Stimulated activated naive CD8-positive, alpha-beta T cell treated with anti-CD3 and anti-CD28 coated beads, Interleukin-15, Interleukin-2, amounts not matched to agents 100 ng/mL and 50 ng/mL, for 24 hours (primary cell): ENCODE data around the gene LGALS7B.
"Not testable (repeated sequence)": the region's sequence is repeated elsewhere in the genome, so short reads cannot be mapped to it uniquely, and the experiment has no call there.

Experiments used
- H3K27ac Mint-ChIP-seq: one replicate; pipeline ENCODE4 v1.8.0; 2021; ENCODE audit warnings: mild to moderate bottlenecking, mixed read lengths
- H3K27me3 Mint-ChIP-seq: one replicate; pipeline ENCODE4 v1.8.0; 2021; ENCODE audit warnings: mixed read lengths
- H3K36me3 Mint-ChIP-seq: one replicate; pipeline ENCODE4 v1.8.0; 2021; ENCODE audit warnings: low read depth, mixed read lengths
- H3K4me1 Mint-ChIP-seq: one replicate; pipeline ENCODE4 v1.8.0; 2021; ENCODE audit warnings: low read depth, mixed read lengths
- H3K4me3 Mint-ChIP-seq: one replicate; pipeline ENCODE4 v1.8.0; 2021; ENCODE audit warnings: mild to moderate bottlenecking, mixed read lengths
- H3K9me3 Mint-ChIP-seq: one replicate; pipeline ENCODE4 v1.8.0; 2021; ENCODE audit warnings: mixed read lengths

Gene LGALS7B

DNA sequence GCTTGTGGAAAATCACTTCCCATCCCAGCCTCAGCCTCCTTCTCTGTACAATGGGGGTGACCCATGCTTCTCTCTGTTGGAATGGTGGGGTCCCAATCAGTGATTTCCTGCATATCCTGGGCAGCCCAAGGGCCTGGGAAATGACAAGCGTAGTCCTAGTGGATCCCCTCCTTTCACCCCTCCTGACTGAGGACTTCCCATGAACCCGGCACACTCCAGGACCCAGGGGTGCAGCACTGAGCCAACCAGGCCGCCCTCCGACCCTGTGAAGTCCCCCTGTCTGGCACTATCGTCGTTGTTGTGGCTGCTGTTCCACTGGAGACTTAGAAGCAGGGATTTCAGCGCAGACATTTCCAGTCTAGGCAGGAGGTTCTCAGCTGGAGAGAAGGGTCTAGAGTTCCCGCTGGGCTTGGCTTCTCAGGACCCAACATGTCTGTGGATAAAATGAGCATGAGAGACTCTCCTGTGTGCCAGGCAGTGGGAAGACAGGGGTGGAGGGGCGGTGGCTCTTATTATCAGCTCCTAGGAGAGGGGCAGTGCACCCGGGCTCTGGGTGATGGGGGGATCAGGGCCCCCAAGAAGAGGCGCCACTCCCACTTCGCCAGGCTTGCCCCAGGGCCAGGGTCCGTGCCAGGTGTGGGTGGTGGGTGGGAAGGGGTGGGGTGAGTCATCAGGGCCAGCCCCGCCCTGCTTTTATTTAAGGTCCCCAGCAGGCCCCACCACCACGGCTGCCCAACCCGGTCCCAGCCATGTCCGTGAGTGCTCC lies at the start of gene LGALS7B:
TSS of gene LGALS7B (plus strand) at position 723 of the 766 bp plus-strand sequence. CDS start at position 750, 27 bp downstream.
- no peaks in the 10 kb centered on the region for H3K9me3 Mint-ChIP-seq
- no peak within 1 kb of the TSS for H3K27ac Mint-ChIP-seq
- no peak within 1 kb of the TSS for H3K4me3 Mint-ChIP-seq
- peaks cover 13% of the 10 kb centered on the region for H3K4me1 Mint-ChIP-seq
- H3K36me3 Mint-ChIP-seq, result no peaks in the 10 kb centered on the region
- H3K27me3 Mint-ChIP-seq, result peaks cover 4% of the 10 kb centered on the region

DNA sequence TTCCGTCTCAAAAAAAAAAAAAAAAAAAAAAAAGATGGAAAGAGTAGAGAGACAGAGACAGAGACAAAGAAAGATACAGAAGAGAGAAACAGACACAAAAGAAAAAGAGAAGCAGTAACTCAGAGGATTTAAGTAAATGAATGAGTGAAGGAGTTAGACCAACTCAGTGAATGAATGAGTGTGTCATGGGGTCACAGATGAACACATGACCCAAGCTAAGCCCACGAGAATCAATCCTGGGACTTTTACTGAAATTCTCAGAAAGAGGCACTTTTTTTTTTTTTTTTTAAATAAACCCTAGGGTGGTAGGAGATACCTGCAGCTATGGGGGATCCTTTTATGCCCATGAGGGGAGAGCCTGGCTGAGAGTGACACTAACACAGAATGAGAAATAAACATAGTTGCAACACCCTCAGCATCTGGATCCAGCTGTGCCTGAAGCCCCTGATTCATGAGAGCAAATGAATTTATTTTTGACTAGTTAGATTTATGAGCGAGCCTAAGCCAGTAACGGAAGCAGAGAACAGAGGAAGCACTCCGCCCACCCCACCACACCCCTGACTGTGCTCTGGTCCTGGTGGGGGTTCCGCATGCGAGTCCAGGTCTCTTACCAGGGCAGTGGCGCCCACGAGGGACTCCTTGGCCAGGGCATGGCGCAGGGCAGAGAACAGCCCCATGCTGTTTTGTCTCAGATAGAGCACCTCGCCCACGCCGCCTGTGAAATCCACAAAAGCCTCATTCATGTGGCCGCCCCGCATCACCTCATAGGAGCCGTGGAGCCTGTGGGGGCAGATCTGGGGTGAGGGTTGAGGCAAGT lies 49.4 kb upstream of the LGALS7B start:
- no peak overlapping the region for H3K4me3 Mint-ChIP-seq
- peaks cover 6% of the 10 kb centered on the region for H3K27me3 Mint-ChIP-seq
- no peak overlapping the region for H3K27ac Mint-ChIP-seq

DNA sequence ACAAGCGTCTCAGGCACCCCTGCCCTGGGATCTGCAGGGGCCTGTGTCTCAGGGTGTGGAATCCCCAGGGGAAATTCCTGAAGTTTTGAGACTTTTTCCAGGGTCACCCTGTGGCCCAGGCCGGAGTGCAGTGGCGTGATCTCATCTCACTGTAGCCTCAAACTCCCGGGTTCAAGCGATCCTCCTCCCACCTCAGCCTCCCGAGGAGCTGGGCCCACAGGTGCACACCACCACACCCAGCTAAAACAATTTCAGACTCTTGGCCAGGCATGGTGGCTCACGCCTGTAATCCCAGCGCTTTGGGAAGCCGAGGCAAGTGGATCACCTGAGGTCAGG lies 48.8 kb upstream of the LGALS7B start:
- Mint-ChIP-seq H3K27me3 (peaks cover 6% of the 10 kb centered on the region), H3K9me3 (no peaks in the 10 kb centered on the region), H3K4me3 (no peak overlapping the region), H3K27ac (no peak overlapping the region), H3K36me3 (no peaks in the 10 kb centered on the region), H3K4me1 (peaks cover 27% of the 10 kb centered on the region)

More for the DNA sequence above, 49.4 kb upstream of the LGALS7B start:
- peaks cover 33% of the 10 kb centered on the region for H3K4me1 Mint-ChIP-seq
- no peaks in the 10 kb centered on the region for H3K36me3 Mint-ChIP-seq
- H3K9me3 Mint-ChIP-seq, result no peaks in the 10 kb centered on the region

DNA sequence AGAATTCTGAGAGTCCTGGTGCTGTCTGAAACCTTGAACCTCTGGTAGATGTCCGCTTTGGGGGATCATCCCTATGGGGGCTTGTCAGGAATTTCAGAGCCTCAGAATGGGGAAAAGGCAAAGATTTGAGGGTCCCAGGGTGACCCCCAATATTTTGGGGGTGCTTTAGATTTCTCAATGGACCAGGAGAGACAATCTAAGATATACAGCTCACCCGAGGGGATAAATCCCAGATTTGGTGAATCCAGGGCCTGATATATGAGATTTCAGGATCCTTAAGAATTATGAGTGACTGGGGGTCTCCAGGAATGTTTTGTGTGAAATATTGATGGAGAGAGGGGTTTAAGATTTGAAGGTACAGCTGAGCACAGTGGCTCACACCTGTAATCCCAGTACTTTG lies 48.1 kb upstream of the LGALS7B start:
- Mint-ChIP-seq H3K4me1 (peaks cover 25% of the 10 kb centered on the region), H3K27ac (no peak overlapping the region), H3K4me3 (no peak overlapping the region), H3K27me3 (peaks cover 6% of the 10 kb centered on the region), H3K9me3 (no peaks in the 10 kb centered on the region), H3K36me3 (no peaks in the 10 kb centered on the region)

DNA sequence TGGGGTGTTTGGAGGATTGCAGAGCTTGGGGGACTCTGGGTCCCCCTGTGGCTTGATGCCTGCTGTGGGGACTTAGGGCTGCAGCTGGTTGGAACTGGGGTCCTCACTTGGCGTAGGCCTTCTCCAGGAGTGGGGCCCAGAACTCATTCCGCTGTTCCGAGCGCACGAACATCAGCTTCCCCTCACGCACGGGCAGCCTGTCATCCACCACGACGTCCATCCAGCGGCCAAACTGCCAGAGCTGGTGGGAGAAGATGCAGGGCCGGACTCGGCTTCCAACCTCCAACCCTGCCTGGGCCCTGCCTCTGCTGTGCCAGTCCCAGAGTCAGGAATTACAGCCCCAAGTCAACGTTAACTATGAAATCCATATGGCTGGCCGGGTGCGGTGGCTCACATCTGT lies 47.3 kb upstream of the LGALS7B start:
- H3K27ac Mint-ChIP-seq, result no peak overlapping the region
- no peaks in the 10 kb centered on the region for H3K36me3 Mint-ChIP-seq
- H3K9me3 Mint-ChIP-seq, result no peaks in the 10 kb centered on the region
- peaks cover 6% of the 10 kb centered on the region for H3K27me3 Mint-ChIP-seq
- no peak overlapping the region for H3K4me3 Mint-ChIP-seq
- H3K4me1 Mint-ChIP-seq, result peaks cover 23% of the 10 kb centered on the region

DNA sequence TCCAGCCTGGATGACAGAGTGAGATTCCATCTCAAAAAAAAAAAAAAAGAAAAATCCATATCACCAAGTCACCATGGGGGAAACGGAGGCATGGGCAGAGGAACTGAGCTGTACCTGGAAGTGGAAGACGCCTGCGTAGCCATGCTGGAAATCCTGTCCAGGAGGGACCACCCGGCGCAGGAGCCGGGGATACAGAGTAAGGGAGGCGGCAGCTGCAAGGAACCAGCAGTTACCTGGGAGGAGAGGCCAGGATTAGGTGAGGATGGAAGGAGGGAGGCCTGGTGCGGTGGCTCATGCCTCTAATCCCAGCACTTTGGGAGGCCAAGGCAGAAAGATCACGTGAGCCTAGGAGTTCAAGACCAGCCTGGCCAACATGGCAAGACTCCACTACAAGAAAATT lies 46.7 kb upstream of the LGALS7B start:
- Mint-ChIP-seq H3K9me3 (no peaks in the 10 kb centered on the region), H3K36me3 (no peaks in the 10 kb centered on the region), H3K27me3 (peaks cover 6% of the 10 kb centered on the region), H3K4me1 (peaks cover 22% of the 10 kb centered on the region), H3K27ac (no peak overlapping the region), H3K4me3 (no peak overlapping the region)

DNA sequence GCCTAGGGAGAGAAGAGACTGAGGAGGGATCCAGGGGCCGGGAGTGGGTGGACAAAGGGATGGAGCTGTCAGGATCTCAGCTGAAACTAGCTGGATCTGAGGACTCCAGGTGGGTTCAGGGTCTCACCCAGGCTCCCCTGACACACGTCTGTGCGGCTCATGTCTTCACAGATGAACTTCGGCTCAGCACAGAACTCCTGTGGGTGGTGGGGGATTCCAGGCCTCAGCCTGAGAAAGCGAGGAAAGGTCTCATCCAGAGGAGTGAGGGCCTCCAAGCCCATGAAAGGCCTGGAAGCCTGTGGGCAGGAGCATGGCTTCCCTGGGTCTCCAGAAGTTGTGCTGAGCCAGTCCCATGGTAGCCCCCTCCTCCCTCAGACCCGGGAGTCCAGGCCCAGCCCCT lies 46.1 kb upstream of the LGALS7B start:
- no peaks in the 10 kb centered on the region for H3K9me3 Mint-ChIP-seq
- H3K4me1 Mint-ChIP-seq, result peaks cover 17% of the 10 kb centered on the region
- no peak overlapping the region for H3K27ac Mint-ChIP-seq
- no peak overlapping the region for H3K4me3 Mint-ChIP-seq
- peaks cover 2% of the 10 kb centered on the region for H3K27me3 Mint-ChIP-seq
- H3K36me3 Mint-ChIP-seq, result no peaks in the 10 kb centered on the region

DNA sequence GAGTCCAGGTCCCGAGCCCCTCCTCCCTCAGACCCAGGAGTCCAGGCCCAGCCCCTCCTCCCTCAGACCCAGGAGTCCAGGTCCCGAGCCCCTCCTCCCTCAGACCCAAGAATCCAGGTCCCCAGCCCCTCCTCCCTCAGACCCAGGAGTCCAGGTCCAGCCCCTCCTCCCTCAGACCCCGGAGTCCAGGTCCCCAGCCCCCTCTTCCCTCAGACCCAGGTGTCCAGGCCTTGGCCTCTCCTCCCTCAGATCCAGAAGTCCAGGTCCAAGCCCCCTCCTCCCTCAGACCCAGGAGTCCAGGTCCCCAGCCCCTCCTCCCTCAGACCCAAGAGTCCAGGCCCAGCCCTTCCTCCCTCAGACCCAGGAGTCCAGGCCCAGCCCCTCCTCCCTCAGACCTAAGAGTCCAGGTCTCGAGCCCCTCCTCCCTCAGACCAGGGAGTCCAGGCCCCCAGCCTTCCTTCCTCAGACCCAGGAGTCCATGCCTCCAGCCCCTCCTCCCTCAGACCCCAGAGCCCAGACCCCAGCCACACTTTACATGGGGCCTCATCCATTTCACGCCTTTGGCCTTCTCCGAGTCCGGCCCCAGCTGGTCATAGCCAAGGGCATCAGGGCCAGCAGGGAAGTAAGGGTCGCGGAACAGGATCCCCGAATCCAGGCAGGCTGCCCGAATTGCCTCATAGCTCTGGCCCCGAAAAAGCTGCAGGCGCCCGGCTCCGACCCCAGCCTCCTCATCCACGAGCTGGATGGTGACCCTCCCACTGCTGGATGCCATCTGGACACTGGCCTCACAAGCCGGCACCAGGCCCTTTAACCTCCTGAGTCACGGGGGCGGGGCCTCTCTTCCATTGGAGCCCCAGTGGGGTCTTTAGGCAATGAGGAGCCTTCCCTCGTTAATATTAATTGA lies 45.4 kb upstream of the LGALS7B start:
- peaks cover 13% of the 10 kb centered on the region for H3K4me1 Mint-ChIP-seq
- H3K36me3 Mint-ChIP-seq, result no peaks in the 10 kb centered on the region
- no peak overlapping the region for H3K27ac Mint-ChIP-seq
- no peaks in the 10 kb centered on the region for H3K27me3 Mint-ChIP-seq
- no peak overlapping the region for H3K4me3 Mint-ChIP-seq
- H3K9me3 Mint-ChIP-seq, result no peaks in the 10 kb centered on the region

DNA sequence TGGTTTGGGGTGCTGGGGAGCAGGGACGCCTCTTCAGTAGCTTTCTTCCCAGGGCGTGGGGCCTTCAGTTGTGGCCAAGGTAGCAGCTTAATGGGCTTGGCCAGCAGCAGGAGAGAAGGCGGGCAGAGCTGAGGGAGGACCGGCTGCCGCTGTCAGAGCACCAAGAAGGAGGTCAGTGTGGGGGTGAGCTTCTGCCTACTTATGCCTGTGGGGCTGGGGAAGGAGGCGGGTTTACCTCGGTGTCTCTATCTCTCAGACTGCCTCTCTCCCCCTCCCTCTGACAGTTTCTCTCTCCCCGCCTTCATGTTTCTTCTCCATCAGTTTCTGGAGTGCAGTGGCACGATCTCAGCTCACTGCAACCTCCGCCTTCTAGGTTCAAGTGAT lies 44.7 kb upstream of the LGALS7B start, which contains the start of gene CAPN12:
TSS of gene CAPN12 (minus strand) at position 177 of the 384 bp plus-strand sequence. CDS start 309 bp downstream, outside the sequence.
- Mint-ChIP-seq H3K4me1 (peaks cover 7% of the 10 kb centered on the region), H3K27me3 (no peaks in the 10 kb centered on the region), H3K27ac (no peak within 1 kb of the TSS), H3K4me3 (no peak within 1 kb of the TSS), H3K9me3 (no peaks in the 10 kb centered on the region), H3K36me3 (no peaks in the 10 kb centered on the region)

DNA sequence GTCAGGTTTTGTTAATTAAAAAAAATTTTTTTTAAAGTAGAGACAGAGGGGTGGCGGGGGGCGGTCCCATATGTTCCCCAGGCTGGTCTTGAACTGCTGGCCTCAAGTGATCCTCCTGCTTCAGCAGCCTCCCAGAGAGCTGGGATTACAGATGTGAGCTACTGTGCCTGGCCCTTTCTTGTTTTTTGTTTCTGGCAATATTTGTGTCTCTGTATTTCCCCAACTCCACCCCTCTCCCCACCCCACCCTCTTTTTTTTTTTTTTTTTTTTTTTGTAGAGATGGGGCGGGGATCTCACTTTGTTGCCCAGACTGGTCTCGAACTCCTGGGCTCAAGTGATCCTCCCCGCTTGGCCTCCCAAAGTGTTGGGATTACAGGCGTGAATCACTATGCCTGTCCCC lies 44.1 kb upstream of the LGALS7B start:
- Mint-ChIP-seq H3K4me1 (peaks cover under 1% of the 10 kb centered on the region), H3K27ac (no peak overlapping the region), H3K27me3 (no peaks in the 10 kb centered on the region), H3K36me3 (no peaks in the 10 kb centered on the region), H3K4me3 (no peak overlapping the region), H3K9me3 (no peaks in the 10 kb centered on the region)

DNA sequence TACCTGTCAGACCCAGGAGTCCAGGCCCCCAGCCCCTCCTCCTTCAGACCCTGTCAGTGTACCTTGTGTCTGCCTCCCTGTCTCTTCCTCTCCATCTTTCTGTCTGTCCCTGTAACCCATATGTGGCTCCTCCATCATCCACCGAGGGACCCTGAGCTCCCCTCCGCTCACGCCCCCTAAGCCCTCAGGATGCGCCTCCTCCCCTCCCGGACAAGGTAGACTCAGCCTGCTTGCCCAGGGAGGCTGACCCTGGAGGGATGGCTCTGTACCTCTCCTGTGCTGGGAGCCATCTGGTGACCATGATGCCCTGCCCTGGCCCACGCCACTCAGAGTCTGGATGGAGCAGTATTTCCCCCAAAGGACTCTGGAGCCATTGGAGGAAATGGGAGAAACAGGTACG lies 43.7 kb upstream of the LGALS7B start:
- H3K4me1 Mint-ChIP-seq, result no peaks in the 10 kb centered on the region
- H3K36me3 Mint-ChIP-seq, result no peaks in the 10 kb centered on the region

DNA sequence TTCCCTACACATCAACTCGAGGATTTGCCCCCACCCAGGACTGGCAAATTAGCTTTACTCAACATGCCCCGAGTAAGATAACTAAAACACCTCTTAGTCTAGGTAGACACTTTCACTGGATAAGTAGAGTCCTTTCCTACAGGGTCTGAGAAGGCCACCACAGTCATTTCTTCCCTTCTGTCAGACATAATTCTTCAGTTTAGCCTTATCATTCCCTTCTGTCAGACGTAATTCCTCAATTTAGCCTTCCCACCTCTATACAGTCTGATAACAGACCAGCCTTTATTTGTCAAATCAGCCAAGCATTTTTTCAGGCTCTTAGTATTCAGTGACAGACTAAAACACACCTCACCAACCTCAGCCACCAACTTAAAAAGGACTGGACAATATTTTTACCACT lies 35.2 kb upstream of the LGALS7B start:
- not testable (repeated sequence) for H3K27me3 Mint-ChIP-seq, H3K4me1 Mint-ChIP-seq, H3K36me3 Mint-ChIP-seq, H3K4me3 Mint-ChIP-seq, H3K9me3 Mint-ChIP-seq, H3K27ac Mint-ChIP-seq

More for the DNA sequence above, 43.7 kb upstream of the LGALS7B start:
- Mint-ChIP-seq H3K4me3 (no peak overlapping the region), H3K9me3 (no peaks in the 10 kb centered on the region), H3K27me3 (no peaks in the 10 kb centered on the region), H3K27ac (no peak overlapping the region)

DNA sequence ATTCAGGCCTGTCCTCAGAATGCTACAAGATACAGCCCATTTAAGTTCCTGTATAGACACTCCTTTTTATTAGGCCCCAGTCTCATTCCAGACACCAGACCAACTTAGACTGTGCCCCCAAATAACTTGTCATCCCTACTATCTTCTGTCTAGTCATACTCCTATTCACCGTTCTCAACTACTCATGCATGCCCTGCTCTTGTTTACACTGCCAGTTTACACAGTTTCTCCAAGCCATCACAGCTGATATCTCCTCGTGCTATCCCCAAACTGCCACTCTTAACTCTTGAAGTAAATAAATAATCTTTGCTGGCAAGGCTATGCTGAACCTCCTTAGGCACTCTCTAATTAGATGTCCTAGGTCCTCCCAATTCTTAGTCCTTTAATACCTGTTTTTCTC lies 34.8 kb upstream of the LGALS7B start:
- not testable (repeated sequence) for H3K27ac Mint-ChIP-seq, H3K27me3 Mint-ChIP-seq, H3K4me1 Mint-ChIP-seq, H3K36me3 Mint-ChIP-seq, H3K4me3 Mint-ChIP-seq, H3K9me3 Mint-ChIP-seq

DNA sequence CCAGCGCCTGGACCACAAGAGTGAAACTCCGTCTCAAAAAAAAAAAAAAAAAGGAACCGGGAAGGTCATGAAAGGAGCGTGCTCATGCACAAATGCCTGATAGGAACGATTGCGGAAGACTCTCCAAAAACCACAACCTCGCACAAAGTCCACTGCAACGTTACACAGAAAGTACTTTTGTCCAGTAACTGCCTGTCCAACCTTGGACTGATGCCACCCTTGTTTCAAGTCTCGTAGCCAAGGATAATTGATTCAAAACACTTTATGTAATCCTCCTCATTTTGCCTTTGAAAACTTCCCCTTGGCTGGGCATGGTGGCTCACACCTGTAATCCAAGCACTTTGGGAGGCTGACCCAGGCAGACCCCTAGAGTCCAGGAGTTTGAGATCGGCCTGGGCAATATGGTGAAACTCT lies 29.4 kb upstream of the LGALS7B start:
- Mint-ChIP-seq H3K27ac (no peak overlapping the region), H3K36me3 (no peaks in the 10 kb centered on the region), H3K4me3 (no peak overlapping the region), H3K9me3 (no peaks in the 10 kb centered on the region), H3K4me1 (no peaks in the 10 kb centered on the region), H3K27me3 (no peaks in the 10 kb centered on the region)
